Muscle layer of duodenum (tissue), 2 donors: ENCODE results near the gene ZFP36.

Source experiments
- H3K27ac ChIP-seq: one replicate; pipeline ENCODE4 v1.7.0; 2013; ENCODE audit warnings: mild to moderate bottlenecking, low read length
- H3K27me3 ChIP-seq: one replicate; pipeline ENCODE4 v1.7.0; 2013; ENCODE audit warnings: low read depth, mild to moderate bottlenecking, control low read depth, low read length
- H3K36me3 ChIP-seq, 2 donors: one replicate each; pipeline ENCODE4 v1.7.0; 2013; ENCODE audit warnings: low read length in 2 of 2, control low read depth in 1 of 2, mild to moderate bottlenecking in 1 of 2; ENCODE audit not compliant: insufficient read depth in 2 of 2, control insufficient read depth in 1 of 2
- H3K4me1 ChIP-seq, 2 donors: one replicate each; pipeline ENCODE4 v1.7.0; 2013; ENCODE audit warnings: low read length in 2 of 2, mild to moderate bottlenecking in 2 of 2, control low read depth in 1 of 2, moderate library complexity in 1 of 2; ENCODE audit not compliant: insufficient read depth in 2 of 2, control insufficient read depth in 1 of 2
- H3K4me3 ChIP-seq, 2 donors: one replicate each; pipeline ENCODE4 v1.7.0; 2013; ENCODE audit warnings: low read length in 2 of 2, low read depth in 1 of 2, mild to moderate bottlenecking in 1 of 2
- H3K9me3 ChIP-seq, 2 donors: one replicate each; pipeline ENCODE4 v1.7.0; 2013; ENCODE audit warnings: low read length in 2 of 2, control low read depth in 1 of 2, mild to moderate bottlenecking in 1 of 2; ENCODE audit not compliant: control insufficient read depth in 1 of 2
- donor health status: healthy.

Gene ZFP36

DNA sequence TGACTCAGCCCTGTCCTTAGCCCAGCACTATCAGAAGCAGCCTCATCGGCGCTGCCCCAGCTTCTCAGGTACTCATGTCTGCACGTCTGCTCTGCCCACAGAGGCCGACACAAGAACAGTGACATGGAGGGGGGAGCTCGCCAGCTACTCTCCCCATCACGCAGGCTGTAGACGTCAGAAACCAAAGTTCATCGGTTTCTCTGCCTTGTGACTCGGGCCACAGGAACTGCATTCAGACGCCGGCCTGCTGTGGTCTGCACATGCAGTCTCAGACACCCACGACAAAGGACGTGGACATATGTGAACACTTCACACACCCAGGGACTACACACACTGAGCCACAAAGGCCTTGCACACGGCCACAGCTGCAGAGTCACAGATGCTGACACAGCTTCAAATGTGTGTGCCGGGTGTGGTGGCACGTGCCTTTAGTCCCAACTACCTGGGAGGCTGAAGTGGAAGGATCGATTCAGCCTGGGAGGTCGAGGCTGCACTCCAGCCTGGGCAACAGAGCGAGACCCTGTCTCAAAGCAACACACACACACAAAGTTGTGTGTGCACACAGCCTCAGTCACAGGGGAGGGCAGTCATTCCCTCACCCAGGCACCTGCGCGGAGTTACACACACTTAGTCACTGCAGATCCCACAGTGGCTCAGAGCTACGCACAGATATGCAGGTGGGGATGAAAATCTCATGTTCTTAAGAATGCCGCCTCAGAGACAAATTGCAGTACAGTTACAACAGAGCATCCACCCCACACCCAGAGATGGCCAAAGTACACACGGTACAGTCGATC is 4.9 kb upstream of the ZFP36 start:
- Histone ChIP-seq H3K4me3 (peak overlapping the region; percentile 54 to 64), H3K27me3 (no peaks in the 10 kb centered on the region), H3K9me3 (no peaks in the 10 kb centered on the region), H3K36me3 (peaks cover 0 to 11% of the 10 kb centered on the region in 2 donors), H3K27ac (peak overlapping the region; percentile 98), H3K4me1 (peaks cover 15 to 22% of the 10 kb centered on the region in 2 donors)

DNA sequence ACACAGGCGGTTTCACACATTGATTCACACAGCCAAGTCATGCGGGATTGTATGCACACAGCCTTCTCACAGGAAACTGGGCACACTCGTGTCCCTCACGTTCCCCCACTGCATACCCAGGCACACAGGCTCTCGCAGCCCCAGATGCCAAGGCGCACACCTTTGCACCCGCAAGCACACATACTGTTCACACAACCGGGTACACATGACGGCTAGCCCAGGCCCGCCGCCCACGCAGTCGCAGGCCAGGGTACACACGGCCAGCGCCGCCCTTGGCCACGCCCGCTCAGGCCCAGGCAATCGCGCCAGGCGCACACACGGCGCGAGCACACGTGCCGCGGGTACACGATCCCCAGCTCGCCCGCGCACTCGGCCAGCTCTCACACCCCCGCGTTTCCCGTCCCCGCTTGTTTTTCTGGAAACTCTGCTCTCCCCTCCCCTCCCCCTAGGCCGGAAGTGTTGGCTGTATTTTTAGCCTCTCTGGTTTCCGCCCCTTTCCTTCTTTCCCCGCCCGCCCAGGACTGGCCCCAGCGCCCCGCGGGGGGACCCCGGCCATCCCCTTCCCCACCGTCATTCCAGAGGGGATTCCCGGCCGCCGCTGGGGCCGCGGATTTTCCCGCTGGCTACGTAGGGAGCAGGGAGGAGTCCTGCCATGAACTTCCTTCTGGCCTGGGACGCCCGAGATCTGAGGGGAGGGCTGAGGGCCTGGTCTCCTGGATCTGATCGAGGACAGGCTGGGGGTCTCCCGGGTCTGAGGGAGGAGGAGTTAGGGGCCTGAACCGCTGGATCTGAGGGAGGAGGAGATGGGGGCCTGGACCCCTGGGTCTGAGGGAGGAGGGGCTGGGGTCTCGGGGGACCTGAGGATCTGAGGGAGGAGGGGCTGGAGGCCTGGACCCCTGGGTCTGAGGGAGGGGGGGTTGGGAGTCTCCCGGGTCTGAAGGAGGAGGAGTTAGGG is 4.0 kb upstream of the ZFP36 start:
- Histone ChIP-seq H3K27me3 (no peaks in the 10 kb centered on the region), H3K27ac (peak overlapping the region; percentile 98), H3K36me3 (peaks cover 3 to 19% of the 10 kb centered on the region in 2 donors), H3K9me3 (no peaks in the 10 kb centered on the region), H3K4me1 (peaks cover 15 to 16% of the 10 kb centered on the region in 2 donors), H3K4me3 (peak overlapping the region; percentile 54 to 64)

DNA sequence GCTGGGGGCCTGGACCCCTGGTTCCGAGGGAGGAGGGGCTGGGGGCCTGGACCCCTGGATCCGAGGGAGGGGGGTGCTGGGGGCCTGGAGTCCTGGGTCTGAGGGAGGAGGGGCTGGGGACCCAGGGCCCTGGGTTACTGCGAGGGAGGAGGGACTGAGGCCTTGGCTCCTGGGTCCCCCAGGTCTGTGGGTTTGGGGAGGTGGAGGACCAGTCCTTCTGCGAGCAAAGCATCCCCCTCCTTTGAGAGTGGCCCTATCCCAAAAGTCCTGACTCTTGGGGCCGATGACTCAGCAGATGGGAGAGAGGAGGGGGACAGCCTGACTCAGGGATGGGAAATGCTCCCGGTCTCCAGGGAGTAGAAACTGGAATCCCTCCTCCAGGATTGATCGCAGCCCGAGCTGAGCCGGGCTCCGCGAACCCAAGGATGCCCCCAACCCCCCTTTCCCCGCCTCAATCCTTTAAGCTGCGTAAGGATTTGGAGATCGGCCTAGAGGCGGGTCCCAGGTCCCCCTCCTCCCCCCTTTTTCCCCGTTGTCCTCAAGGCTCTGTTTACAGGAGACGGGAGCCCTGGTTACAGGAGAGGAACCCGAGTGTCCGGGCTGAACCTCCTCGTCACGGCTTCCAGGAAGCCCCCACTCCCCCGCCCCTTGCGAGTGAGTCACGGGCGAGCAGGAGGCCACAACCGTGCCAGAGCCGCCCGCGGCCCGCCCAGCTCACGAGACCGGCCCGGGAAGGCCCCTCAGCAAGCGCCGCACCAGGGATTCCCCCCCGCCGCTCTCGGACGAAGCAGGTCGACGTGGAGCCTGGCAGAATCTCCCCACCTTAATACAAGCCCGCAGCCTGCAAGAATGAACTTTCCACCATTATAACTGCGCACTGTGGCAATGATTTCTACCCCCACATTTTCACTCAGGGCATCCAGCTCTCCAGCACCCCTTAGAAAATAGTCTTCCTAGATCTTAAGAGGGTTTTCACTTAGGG is 3.0 kb upstream of the ZFP36 start:
- H3K4me3 ChIP-seq: peak overlapping the region; percentile 54 to 64

GRCh38 chr19:39405261-39405957 is 1.2 kb upstream of the ZFP36 start:
- no peaks in the 10 kb centered on the region for H3K9me3 ChIP-seq
- H3K4me1 ChIP-seq: peaks cover 4 to 7% of the 10 kb centered on the region in 2 donors
- H3K27ac ChIP-seq: peak overlapping the region; percentile 97
- H3K27me3 ChIP-seq: no peaks in the 10 kb centered on the region
- H3K36me3 ChIP-seq: peaks cover 17 to 28% of the 10 kb centered on the region in 2 donors
- peak overlapping the region; percentile 2 to 98 for H3K4me3 ChIP-seq

More for the DNA sequence above, 3.0 kb upstream of the ZFP36 start:
- peak overlapping the region; percentile 98 for H3K27ac ChIP-seq
- H3K27me3 ChIP-seq: no peaks in the 10 kb centered on the region
- peaks cover 6 to 7% of the 10 kb centered on the region in 2 donors for H3K4me1 ChIP-seq
- H3K36me3 ChIP-seq: peaks cover 13 to 29% of the 10 kb centered on the region in 2 donors
- no peaks in the 10 kb centered on the region for H3K9me3 ChIP-seq

DNA sequence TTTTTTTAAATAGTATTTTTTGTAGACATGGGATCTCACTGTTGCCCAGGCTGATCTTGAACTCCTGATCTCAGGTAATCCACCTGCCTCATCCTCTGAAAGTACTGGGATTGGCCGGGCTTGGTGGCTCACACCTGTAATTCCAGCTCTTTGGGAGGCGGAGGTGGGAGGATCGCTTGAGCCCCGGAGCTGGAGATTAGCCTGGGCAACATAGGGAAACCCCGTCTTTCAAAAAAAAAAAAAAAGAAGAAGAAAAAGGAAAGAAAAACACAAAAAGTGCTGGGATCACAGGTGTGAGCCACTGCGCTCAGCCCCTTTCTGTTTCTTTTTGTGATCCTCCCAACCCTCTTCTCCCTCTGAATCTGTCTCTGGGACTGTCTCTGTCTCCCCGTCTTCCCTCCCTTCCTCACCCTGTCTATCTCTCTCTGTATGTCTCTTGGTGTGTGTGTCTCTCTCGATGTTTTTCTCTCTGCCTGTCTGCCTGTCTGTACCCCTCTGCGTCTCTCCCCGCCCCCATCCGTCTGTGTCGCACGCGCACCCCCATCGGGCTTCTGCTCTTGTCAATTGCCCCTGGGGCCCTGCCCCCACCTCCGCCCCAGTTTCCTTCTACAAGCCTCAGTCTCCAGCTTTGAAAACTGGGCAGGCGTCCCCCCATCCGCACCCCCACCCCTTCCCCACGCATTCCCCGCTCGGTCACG is 540 bp upstream of the ZFP36 start:
- Histone ChIP-seq H3K4me1 (peaks cover under 1 to 10% of the 10 kb centered on the region in 2 donors), H3K27ac (peak overlapping the region; percentile 97), H3K4me3 (peak overlapping the region; percentile 67 to 98), H3K36me3 (peaks cover 17 to 28% of the 10 kb centered on the region in 2 donors), H3K27me3 (no peaks in the 10 kb centered on the region), H3K9me3 (no peaks in the 10 kb centered on the region)

- peak overlapping the region; percentile 98 to 99 for H3K4me3 ChIP-seq
- H3K36me3 ChIP-seq: peaks cover 17 to 28% of the 10 kb centered on the region in 2 donors
- no peaks in the 10 kb centered on the region for H3K27me3 ChIP-seq
- no peaks in the 10 kb centered on the region for H3K9me3 ChIP-seq
- H3K4me1 ChIP-seq: peaks cover 0 to 16% of the 10 kb centered on the region in 2 donors
- peak overlapping the region; percentile 99 for H3K27ac ChIP-seq
These were observed 688 bp downstream of the ZFP36 start for GRCh38 chr19:39407410-39407659.

GRCh38 chr19:39407660-39408391 is 1.2 kb downstream of the ZFP36 start:
- Histone ChIP-seq H3K36me3 (peaks cover 17 to 27% of the 10 kb centered on the region in 2 donors), H3K4me3 (peak overlapping the region; percentile 98 to 99), H3K9me3 (no peaks in the 10 kb centered on the region), H3K27ac (peak overlapping the region; percentile 99), H3K27me3 (no peaks in the 10 kb centered on the region), H3K4me1 (peaks cover 0 to 16% of the 10 kb centered on the region in 2 donors)

DNA sequence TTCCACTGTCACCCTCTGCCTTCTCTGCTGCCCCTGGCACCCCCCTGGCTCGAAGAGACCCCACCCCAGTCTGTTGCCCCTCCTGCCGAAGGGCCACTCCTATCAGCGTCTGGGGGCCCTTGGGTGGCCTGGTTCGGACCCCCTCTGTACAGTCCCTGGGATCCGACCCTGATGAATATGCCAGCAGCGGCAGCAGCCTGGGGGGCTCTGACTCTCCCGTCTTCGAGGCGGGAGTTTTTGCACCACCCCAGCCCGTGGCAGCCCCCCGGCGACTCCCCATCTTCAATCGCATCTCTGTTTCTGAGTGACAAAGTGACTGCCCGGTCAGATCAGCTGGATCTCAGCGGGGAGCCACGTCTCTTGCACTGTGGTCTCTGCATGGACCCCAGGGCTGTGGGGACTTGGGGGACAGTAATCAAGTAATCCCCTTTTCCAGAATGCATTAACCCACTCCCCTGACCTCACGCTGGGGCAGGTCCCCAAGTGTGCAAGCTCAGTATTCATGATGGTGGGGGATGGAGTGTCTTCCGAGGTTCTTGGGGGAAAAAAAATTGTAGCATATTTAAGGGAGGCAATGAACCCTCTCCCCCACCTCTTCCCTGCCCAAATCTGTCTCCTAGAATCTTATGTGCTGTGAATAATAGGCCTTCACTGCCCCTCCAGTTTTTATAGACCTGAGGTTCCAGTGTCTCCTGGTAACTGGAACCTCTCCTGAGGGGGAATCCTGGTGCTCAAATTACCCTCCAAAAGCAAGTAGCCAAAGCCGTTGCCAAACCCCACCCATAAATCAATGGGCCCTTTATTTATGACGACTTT is 2.0 kb downstream of the ZFP36 start:
- H3K9me3 ChIP-seq: no peaks in the 10 kb centered on the region
- H3K27me3 ChIP-seq: no peaks in the 10 kb centered on the region
- H3K4me1 ChIP-seq: peaks cover 0 to 16% of the 10 kb centered on the region in 2 donors
- peak overlapping the region; percentile 98 to 99 for H3K4me3 ChIP-seq
- peak overlapping the region; percentile 99 for H3K27ac ChIP-seq
- H3K36me3 ChIP-seq: peaks cover 17 to 22% of the 10 kb centered on the region in 2 donors
